Mesangial cell (primary cell): ENCODE data around the gene TMLHE. TPM values are rescaled to one million over a fixed set of nuclear protein-coding genes. Genes with fewer than 3 reads are reported as not detected.

Experiments
- total RNA-seq: library from RNA; depleted of rRNA; stranded (reverse); fragments of >200 nt; gene quantifications from 2 replicates; pipeline ENCODE4 v1.2.3, GENCODE V29; 2015

Gene TMLHE
- 4.9 and 10.8 TPM in 2 replicates for total RNA-seq

GRCh38 chrX:155612312-155613224 lies at the start of gene TMLHE, which contains the start of gene SPRY3:
TMLHE (minus strand) TSS chrX:155612952; CDS start chrX:155545276, 67,676 bp downstream.
SPRY3 (plus strand) TSS chrX:155612586.

GRCh38 chrX:155458471-155458870 lies 154.3 kb downstream of the TMLHE start, which contains the start of gene F8A3:
F8A3 (minus strand) TSS chrX:155458620; CDS start chrX:155458600, 20 bp downstream.

Other genes starting within 250 kb of the TMLHE start
- not detected in 2 replicates for gene F8A2, start 230.9 kb downstream of the TMLHE start, total RNA-seq
- gene F8A3, start 154.3 kb downstream of the TMLHE start, total RNA-seq = 15.6 TPM in 1 of 2 replicates, not detected in the other
- gene SPRY3, start 366 bp downstream of the TMLHE start, total RNA-seq = 0.16 and 0.25 TPM in 2 replicates